SJSA1 (cell line): ENCODE data around the gene DUSP6. TPM values are rescaled to one million over a fixed set of nuclear protein-coding genes. Genes with fewer than 3 reads are reported as not detected.
"Not testable (repeated sequence)": the region's sequence is repeated elsewhere in the genome, so short reads cannot be mapped to it uniquely, and the experiment has no call there.

Experiments
- DNase-seq, 2 experiments: peaks; one replicate each; pipeline ENCODE4 v3.0.0-alpha.2; 2015 to 2020; ENCODE audit warnings: low spot score in 2 of 2, low read depth in 1 of 2
- H3K27ac ChIP-seq: fragments of 250-450 bp; sonication (Bioruptor Pico); 2 replicates; pipeline ENCODE4 v1.5.1; 2020; ENCODE audit warnings: mild to moderate bottlenecking, moderate library complexity
- H3K27me3 ChIP-seq: fragments of 250-450 bp; sonication (Bioruptor Pico); replicated peaks from 2 replicates; pipeline ENCODE4 v1.5.1; 2020; ENCODE audit warnings: mild to moderate bottlenecking, moderate library complexity
- H3K36me3 ChIP-seq: fragments of 250-450 bp; sonication (Bioruptor Pico); 2 replicates; pipeline ENCODE4 v1.5.1; 2020; ENCODE audit warnings: mild to moderate bottlenecking
- H3K4me1 ChIP-seq: fragments of 250-450 bp; sonication (Bioruptor Pico); replicated peaks from 2 replicates; pipeline ENCODE4 v1.6.1; 2021; ENCODE audit warnings: mild to moderate bottlenecking
- H3K4me3 ChIP-seq: fragments of 250-450 bp; sonication (Bioruptor Pico); 2 replicates; pipeline ENCODE4 v1.5.1; 2020; ENCODE audit warnings: mild to moderate bottlenecking
- H3K9me3 ChIP-seq: fragments of 250-450 bp; sonication (Bioruptor Pico); replicated peaks from 2 replicates; pipeline ENCODE4 v1.5.1; 2020; ENCODE audit warnings: mild to moderate bottlenecking
- total RNA-seq: library from RNA; depleted of rRNA; stranded (reverse); fragments of >200 nt; shearing (Covaris generic); gene quantifications from 2 replicates; pipeline ENCODE4 v1.2.3, GENCODE V29; 2014

DUSP6 gene
- total RNA-seq, 1 experiment from 2014 or later: 11.0 TPM

DNA sequence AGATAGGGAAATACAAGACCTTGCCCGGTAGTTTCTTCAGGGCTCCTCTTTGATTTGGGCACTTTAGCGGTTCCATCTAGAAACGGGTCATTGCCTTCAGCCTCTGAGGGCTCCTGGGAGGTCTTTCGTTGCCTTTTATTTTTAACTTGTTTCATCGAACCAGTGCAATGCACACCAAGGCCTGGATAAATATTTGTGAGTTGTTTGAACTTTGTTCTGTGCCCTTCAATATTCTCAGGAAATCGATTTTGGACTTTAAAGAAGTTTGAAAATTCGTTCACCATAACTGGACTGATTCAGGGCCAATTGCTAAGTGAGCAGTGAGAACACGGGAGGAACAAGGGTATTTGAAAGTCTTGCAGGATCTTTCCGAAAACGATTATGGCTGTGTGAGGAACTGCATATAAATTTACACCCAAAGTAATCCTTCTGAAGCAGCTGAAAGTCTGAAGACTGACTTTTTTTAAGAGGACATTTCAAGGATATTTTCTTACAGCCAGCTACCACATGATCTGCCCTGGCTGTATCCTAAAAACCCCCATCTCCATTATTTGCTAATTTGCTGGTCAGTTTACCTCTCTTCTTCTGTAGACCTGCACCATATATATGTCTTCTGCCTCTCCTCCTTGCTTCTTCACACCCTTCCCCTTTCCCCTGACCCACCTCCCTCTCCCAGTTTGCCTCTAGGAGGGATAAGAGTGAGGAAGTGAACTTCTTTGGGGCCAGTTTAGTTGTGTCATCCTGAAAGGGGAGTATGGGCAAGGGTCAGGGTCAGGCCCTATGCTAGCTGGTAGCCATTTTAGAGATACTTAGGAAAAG, 8.0 kb downstream of the DUSP6 start:
- Histone ChIP-seq H3K27me3 (no peaks in the 10 kb centered on the region), H3K9me3 (no peaks in the 10 kb centered on the region), H3K4me1 (peaks cover 9% of the 10 kb centered on the region), H3K27ac (no peak overlapping the region), H3K4me3 (no peak overlapping the region), H3K36me3 (peaks cover 24% of the 10 kb centered on the region)
- DNase-seq: no peak

DNA sequence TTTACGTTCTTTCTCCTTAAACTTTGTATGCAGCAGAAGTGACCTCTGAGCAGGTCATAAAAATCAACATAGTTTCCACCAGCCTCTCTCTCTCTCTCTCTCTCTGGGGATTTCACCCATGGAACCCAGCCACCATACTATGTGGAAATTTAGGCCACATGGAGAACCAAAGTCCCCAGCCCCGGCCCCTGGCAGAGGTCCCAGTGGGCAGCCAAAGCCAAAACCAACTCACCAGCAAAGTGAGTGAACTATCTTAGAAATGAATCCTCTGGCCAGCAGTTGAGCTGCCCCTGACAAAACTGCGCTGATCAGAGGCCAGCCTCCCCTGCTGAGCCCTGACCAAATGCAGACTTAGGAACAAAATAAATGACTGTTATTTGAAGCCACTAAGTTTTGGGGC, 9.2 kb downstream of the DUSP6 start:
- no peaks in the 10 kb centered on the region for H3K27me3 ChIP-seq
- no peak overlapping the region for H3K27ac ChIP-seq
- peaks cover 8% of the 10 kb centered on the region for H3K4me1 ChIP-seq
- DNase-seq: no peak
- H3K36me3 ChIP-seq: peaks cover 13% of the 10 kb centered on the region
- H3K9me3 ChIP-seq: no peaks in the 10 kb centered on the region
- no peak overlapping the region for H3K4me3 ChIP-seq

DNA sequence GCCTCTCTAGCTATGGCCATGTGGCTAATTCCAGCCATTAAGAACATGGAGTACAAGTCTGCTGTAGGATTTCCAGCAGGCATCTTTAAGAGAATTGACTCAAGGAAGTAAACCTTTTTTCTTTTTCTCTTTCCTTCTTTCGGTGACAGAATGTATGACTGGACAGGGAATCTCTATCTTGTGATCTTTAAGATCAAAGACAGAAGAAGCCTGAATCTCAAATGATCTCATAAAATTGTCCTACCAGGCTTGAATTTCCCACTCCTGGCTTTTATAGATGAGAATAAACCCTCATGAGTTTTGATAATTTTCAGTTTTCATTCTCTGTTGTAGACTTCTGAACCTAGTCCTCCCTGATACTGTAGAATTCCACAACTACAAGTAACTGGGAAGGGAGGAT, 11.4 kb downstream of the DUSP6 start:
- no peak overlapping the region for H3K4me3 ChIP-seq
- no peaks in the 10 kb centered on the region for H3K27me3 ChIP-seq
- H3K4me1 ChIP-seq: no peaks in the 10 kb centered on the region
- no peak overlapping the region for H3K27ac ChIP-seq
- H3K36me3 ChIP-seq: no peaks in the 10 kb centered on the region
- no peaks in the 10 kb centered on the region for H3K9me3 ChIP-seq
- DNase-seq: no peak

DNA sequence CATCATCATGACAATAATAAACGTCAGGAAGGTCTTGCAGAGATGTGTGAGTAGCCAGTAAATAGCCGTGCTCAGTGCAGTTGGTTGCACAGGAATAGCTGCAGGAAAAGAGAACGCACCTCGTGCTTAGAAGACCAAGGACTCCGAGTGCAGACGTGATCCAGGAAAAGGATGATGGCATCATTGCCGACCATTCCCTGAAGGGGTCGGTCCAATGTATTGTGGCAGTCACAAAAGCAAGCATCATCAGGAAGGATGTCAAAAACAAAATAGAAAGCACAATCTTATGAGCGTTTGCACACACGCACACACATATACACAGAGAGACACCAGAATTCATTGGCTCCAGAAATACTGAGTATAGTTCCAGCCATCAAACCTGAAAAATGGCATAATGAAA, 12.8 kb downstream of the DUSP6 start:
- Histone ChIP-seq H3K27me3 (no peaks in the 10 kb centered on the region), H3K9me3 (no peaks in the 10 kb centered on the region), H3K36me3 (no peaks in the 10 kb centered on the region), H3K27ac (no peak overlapping the region), H3K4me3 (no peak overlapping the region), H3K4me1 (no peaks in the 10 kb centered on the region)
- no peak for DNase-seq

DNA sequence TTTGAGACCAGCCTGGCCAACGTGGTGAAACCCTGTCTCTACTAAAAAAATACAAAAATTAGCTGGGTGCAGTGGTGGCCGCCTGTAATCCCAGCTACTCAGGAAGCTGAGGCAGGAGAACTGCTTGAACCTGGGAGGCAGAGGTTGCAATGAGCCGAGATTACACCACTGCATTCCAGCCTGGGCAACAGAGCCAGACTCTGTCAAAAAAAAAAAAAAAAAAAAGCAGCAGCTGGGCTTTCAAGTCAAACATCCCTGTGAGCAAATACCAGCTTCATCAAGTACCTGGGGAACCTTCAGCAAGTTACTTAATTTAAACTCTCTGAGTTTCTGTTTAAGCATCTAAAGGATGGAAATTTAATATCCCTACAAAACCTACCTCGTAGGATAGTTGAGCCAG, 15.2 kb downstream of the DUSP6 start:
- H3K27me3 ChIP-seq, H3K9me3 ChIP-seq, H3K36me3 ChIP-seq, H3K4me3 ChIP-seq, H3K27ac ChIP-seq, H3K4me1 ChIP-seq, DNase-seq: not testable (repeated sequence)

DNA sequence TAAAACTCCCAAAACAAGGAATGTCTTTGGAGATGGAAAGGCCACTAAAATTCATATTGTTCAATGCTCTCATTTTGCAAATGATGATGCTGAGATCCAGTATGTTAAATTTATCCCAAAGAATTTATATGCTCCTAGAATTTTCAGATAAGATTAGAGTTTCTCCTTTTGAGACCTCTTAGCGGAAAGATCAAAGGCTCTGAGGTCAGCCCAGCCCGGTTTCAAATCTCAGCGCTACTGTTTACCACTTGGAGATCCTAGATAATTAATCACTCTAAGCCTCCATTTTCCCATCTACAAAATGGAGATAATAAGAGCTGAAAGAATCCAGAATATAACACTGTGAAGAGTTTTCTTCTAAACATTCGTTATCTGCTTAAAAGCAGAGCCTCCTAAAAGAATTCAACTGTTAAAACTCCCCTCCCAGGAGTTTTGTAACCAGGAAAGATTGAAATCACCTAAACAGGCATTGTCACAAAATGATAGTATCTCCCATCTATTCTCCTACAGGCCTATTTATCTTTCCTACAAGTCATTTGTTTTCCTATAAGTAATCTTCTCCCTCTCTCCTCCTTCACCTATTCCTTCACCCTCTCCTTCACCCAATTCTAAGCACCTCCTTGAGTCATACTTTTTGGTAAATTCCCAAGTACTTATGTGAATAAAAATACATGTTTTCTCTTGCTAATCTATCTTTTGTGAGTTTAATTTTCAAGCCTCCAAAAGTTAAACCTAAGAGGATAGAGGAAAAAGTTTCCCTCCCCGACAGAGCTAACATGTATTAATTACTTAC, 16.7 kb downstream of the DUSP6 start:
- Histone ChIP-seq H3K27ac (no peak overlapping the region), H3K4me1 (no peaks in the 10 kb centered on the region), H3K36me3 (no peaks in the 10 kb centered on the region), H3K27me3 (no peaks in the 10 kb centered on the region), H3K4me3 (no peak overlapping the region), H3K9me3 (no peaks in the 10 kb centered on the region)
- no peak for DNase-seq

DNA sequence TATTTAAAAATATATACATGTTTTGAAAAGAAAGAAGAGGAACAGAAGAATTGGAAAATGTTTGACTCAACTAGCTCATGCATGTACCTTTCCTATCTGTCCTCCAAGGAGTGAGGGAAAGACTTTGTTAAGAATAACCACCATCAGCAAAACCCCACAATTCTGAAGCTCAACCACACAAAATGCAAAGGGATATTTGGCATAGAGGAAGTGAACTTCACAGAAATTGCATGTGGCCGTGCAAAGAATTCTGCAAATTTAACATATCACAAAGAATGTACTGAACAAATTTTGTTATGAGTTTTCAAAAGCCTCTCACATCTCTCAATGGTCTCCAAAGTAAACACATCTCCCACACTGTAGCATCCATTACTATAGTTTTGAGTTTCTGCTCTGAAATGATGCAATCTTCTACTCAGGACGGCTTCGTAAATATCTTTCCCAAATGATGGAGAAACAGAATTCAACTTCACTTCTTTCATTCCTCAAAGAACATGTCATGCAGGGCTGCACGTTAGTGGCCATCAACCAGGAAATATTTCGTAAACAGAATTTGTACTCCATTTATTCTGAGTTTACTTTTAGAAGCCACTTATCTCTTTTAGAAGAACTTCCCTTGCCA, 17.6 kb downstream of the DUSP6 start:
- Histone ChIP-seq H3K4me1 (no peaks in the 10 kb centered on the region), H3K9me3 (no peaks in the 10 kb centered on the region), H3K27ac (no peak overlapping the region), H3K4me3 (no peak overlapping the region), H3K27me3 (no peaks in the 10 kb centered on the region), H3K36me3 (no peaks in the 10 kb centered on the region)
- DNase-seq: no peak

DNA sequence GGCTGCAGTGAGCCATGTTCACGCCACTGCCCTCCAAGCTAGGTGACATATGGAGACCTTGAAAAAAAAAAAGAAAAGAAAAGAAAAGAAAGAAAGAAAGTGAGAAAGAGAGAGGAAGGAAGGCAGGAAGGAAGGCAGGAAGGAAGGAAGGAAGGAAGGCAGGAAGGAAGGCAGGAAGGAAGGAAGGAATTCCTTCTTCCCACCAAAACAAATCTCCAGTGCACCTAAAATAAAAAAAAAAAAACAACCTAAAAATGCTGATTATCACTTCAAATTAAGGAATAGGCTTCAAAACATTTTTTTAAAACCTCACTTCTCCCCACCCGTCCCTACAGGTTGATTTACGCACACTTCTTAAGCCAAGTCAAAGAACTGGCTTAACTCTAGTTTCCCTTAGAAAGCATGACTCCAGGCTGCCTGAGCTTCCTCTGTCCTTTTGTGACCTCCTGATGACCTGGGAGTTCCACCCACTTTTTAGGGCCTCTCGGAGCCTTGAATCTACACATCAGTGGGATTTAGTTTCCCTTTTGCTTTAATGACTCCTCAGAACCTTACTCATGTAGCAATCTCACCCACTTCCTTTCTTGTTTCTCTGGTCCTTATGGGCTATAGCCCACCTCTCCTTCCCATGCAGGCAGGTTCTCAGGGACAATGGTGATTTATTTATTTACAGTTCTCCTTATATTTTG, 18.6 kb downstream of the DUSP6 start:
- Histone ChIP-seq H3K27me3 (no peaks in the 10 kb centered on the region), H3K4me1 (no peaks in the 10 kb centered on the region), H3K9me3 (no peaks in the 10 kb centered on the region), H3K27ac (no peak overlapping the region), H3K36me3 (no peaks in the 10 kb centered on the region), H3K4me3 (no peak overlapping the region)
- DNase-seq: no peak

DNA sequence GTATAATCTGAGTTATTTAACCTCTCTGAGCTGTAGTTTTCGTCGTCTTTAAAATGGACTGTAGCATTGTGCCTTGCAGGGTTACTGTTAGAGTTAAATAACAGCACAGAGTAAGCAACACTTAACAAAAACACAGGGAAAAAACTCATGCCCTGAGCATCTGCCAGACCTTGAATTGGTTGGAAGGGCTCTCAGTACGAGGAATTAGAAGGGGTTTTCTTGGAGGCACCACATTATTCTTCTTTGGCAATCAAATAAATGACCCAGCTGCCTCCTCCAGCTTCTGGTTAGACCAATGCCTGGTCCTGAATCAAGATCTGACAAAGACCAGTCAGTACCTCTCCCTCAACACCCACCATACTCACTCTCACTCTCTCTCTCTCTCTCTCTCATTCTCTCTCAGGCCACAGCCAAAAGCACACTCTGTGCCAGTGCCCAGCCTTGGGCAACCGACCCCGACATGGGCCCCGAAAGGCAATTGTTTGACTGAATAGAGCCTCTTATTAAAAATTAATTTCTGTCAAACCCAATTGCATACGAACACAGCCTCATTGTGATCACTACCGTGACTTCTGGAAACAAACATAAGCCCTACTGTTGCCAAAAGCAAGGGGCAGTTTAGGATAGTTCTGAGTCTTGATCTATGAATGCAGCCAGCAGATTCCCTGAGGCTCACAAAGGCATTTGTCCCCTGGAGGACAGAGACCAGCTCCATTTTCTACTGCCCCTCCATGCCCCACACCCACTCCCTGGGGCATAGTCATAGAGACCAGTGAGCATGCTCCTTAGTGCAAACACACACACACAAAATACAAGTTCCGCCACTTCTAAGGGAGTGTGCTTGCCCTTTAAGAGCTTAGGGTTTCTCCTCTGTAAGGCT, 23.9 kb downstream of the DUSP6 start:
- Histone ChIP-seq H3K4me1 (no peaks in the 10 kb centered on the region), H3K36me3 (no peaks in the 10 kb centered on the region), H3K27me3 (no peaks in the 10 kb centered on the region), H3K9me3 (no peaks in the 10 kb centered on the region), H3K27ac (no peak overlapping the region), H3K4me3 (no peak overlapping the region)
- DNase-seq: no peak

DNA sequence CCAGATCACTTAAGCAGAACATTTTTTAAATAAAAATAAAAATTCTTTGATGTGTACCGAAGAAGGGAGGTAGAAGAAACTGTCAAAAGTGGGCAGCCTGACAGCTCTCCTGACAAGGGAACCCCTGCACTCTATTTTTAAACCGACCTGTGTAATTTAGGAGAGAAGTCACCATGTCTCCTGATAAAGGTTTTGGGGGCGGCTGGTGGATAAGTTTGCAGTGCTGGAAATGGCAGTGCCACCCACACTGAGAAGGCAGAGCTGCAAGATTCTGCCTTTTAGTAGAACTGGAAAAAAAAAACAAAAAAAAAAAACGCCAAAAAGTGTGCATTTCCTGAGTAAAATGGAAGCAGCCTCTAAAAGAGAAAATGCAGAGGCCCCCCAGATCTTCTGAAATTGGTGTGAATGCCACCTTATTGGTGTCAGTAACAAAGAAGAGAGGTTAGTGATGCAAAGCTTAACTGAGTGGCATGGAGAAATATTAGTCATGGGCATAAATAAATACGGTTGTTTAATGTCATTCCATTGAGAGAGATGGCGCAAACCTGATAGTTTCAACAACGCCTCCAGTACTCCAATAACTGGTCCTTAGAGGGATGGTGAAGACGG, 24.7 kb downstream of the DUSP6 start:
- H3K9me3 ChIP-seq: no peaks in the 10 kb centered on the region
- H3K27me3 ChIP-seq: no peaks in the 10 kb centered on the region
- H3K4me3 ChIP-seq: no peak overlapping the region
- H3K36me3 ChIP-seq: no peaks in the 10 kb centered on the region
- no peak for DNase-seq
- H3K27ac ChIP-seq: no peak overlapping the region
- no peaks in the 10 kb centered on the region for H3K4me1 ChIP-seq

DNA sequence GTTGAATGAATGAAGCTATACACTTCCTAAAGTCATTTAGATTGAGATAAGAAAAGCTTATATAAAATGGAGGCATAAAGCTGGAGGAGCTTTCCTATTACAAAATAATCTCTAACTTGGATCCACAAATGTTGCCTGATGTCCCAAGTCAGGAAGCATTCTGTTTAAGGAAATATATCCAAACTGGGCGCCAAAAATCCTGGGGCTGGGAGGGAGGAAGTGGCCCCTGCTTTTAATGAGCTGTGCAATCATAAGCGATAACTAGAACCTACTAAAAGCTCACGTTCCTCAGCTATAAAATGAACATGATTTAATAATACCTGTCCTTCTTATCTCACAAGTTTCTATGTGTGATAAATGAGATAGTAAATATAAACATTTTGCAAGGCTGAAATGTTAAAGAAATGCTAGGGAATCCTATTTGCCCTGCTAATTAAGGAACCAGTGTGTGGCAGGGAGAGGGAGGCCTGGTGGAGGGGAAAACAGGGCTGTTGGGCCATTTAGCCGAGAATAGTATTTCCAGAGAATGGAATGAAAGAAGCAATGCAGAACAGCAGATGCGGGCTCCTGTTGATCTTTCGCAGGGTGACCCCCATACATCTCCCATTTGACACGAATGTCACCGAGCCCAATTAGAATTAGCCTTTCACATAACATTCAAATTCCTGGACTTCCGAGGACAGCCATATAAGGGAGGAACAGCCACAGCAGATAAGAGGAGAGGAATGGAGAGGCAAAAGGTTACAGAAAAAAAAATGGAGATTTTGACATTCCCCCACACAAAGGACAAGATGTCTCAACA, 25.9 kb downstream of the DUSP6 start:
- Histone ChIP-seq H3K27ac (no peak overlapping the region), H3K9me3 (no peaks in the 10 kb centered on the region), H3K36me3 (no peaks in the 10 kb centered on the region), H3K27me3 (no peaks in the 10 kb centered on the region; the same call in 1 of the 2 replicates), H3K4me1 (no peaks in the 10 kb centered on the region), H3K4me3 (no peak overlapping the region)
- no peak for DNase-seq

DNA sequence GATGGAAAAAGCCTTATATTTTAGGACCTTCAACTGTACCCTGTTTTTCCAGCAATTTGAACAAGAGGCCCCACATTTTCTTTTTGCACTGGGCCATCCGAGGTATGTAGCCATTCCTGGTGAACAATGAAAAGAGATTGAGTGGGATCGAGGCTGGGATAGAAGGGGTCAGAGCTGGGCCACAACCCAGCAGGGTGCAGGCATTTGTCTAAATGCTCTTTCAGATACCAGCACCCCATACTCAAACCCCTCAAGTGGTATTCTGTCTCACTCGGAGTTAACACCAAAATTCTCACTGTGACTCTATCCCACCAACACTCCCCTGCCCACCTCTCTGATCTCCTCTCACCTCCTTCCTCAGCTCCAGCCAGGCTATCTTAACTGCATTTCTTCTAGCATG, 26.8 kb downstream of the DUSP6 start:
- H3K4me1 ChIP-seq: no peaks in the 10 kb centered on the region
- no peak overlapping the region for H3K27ac ChIP-seq
- no peak for DNase-seq
- H3K4me3 ChIP-seq: no peak overlapping the region
- no peaks in the 10 kb centered on the region for H3K36me3 ChIP-seq
- H3K27me3 ChIP-seq: no peaks in the 10 kb centered on the region; the same call in 1 of the 2 replicates
- no peaks in the 10 kb centered on the region for H3K9me3 ChIP-seq
